Measurements from ENCODE around the gene LCORL.

The LCORL gene

DNA sequence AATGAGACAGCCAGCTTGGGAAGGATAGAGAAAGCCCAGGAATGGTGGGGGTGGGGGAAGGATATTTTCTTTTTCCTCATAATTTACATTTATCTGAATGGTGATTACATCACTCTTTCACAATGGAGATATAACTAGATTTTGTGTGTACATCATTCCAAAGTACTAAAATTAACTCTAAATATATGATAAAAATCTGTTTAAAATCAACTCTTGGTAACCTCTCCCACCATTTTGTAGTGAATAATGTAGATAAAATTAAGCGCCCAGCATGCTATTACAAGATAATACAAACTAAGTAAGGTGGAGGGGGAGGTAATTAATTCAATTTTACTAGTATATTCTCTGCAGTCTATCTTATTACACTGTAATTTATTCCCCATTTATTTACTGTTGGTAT, 131.9 kb downstream of the LCORL start:
- Histone ChIP-seq H2BK15ac (ENCODE audit: low read length) (no peak overlapping the region), H3K18ac (ENCODE audit: low read length) (no peak overlapping the region), H3K36me3 (replicated peaks in 1 of 2; ENCODE audit: control insufficient read depth in 2 of 2, insufficient read depth in 2 of 2, low read length in 2 of 2) (peaks cover 0 to 39% of the 10 kb centered on the region in 2 donors), H4K91ac (ENCODE audit: low read depth, low read length, poor library complexity) (no peak overlapping the region), H3K9me3 (replicated peaks in 1 of 2; ENCODE audit: control insufficient read depth in 2 of 2, insufficient read depth in 1 of 2, low read depth in 1 of 2, low read length in 2 of 2) (no peaks in the 10 kb centered on the region), H3K14ac (ENCODE audit: low read length) (no peak overlapping the region), H2BK120ac (ENCODE audit: low read depth, low read length) (no peak overlapping the region), H2BK5ac (ENCODE audit: low read length) (no peak overlapping the region), H2AFZ (ENCODE audit: low read length) (no peak overlapping the region), H3K4ac (ENCODE audit: low read length) (no peak overlapping the region), H3K4me3 (ENCODE audit: low read length in 2 of 2) (no peak overlapping the region), H3K4me1 (ENCODE audit: control insufficient read depth in 2 of 2, insufficient read depth in 1 of 2, low read depth in 1 of 2, low read length in 2 of 2) (peaks cover 0 to 3% of the 10 kb centered on the region in 2 donors), H2AK5ac (ENCODE audit: low read depth, low read length) (no peak overlapping the region), H3K9ac (ENCODE audit: low read depth, low read length, poor library complexity) (no peak overlapping the region), H3K27ac (replicated peaks; ENCODE audit: low read length) (no peak overlapping the region), H2BK12ac (ENCODE audit: low read length) (no peak overlapping the region), H3K27me3 (ENCODE audit: control insufficient read depth in 3 of 3, insufficient read depth in 3 of 3, low read depth in 1 of 3, low read length in 3 of 3) (no peaks in the 10 kb centered on the region), H3K4me2 (ENCODE audit: insufficient read depth, low read length, poor library complexity, severe bottlenecking) (no peak overlapping the region), H4K8ac (ENCODE audit: low read depth, low read length) (no peak overlapping the region), H3K23ac (ENCODE audit: low read depth, low read length, poor library complexity) (no peak overlapping the region), H3K79me1 (ENCODE audit: low read depth, low read length) (no peaks in the 10 kb centered on the region)
- WGBS, 2 donors (ENCODE audit: extremely low coverage in 2 of 2, insufficient read length in 2 of 2, insufficient replicate concordance in 1 of 2), result no CpG with 5 or more reads among the region's 1 CpG
- no peak for DNase-seq (ENCODE audit: low spot score)

DNA sequence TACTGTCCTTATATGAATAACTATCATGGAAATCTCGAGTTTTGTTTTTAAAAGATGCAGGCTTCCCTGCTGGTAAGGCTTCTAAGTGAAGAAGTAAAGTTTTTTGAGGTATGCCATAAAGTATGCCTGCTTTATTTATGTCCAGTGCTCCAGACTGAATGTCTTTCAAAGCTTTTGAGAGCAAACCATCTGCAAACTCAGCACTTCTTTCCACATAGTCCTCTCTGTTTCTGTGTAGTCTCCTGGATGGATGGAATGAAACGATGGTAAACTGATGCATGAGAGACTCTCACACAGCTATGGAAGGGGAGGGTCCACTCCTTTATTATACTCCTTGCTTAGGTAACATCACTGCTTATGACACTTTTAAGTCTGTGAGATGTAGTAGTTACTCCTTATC, 137.0 kb downstream of the LCORL start:
- no peak for DNase-seq (ENCODE audit: low spot score)

DNA sequence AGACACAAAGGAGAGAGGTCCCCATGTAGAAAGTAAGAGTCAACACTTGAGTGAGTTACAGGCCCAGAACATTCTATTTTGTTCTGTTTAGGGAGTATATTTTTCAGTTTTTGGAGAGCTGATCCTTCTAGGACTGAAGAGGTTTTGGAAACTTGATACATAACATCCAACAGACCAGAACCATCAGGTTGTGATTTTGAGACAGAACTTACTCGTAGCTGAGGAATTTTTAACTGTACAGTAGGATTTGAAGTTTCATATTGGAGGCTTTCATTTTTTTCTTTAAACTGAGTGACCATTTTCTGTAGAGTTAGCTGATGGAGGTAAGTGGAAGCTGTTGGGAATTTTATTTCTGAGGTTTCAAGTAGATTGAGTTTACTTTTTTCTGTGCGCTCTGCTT, 137.5 kb downstream of the LCORL start:
- Histone ChIP-seq H3K4me2 (ENCODE audit: insufficient read depth, low read length, poor library complexity, severe bottlenecking) (no peak overlapping the region), H3K4me1 (ENCODE audit: control insufficient read depth in 2 of 2, insufficient read depth in 1 of 2, low read depth in 1 of 2, low read length in 2 of 2) (no peaks in the 10 kb centered on the region), H3K27me3 (ENCODE audit: control insufficient read depth in 3 of 3, insufficient read depth in 3 of 3, low read depth in 1 of 3, low read length in 3 of 3) (no peaks in the 10 kb centered on the region), H3K4me3 (ENCODE audit: low read length in 2 of 2) (no peak overlapping the region), H3K79me1 (ENCODE audit: low read depth, low read length) (no peaks in the 10 kb centered on the region), H4K8ac (ENCODE audit: low read depth, low read length) (no peak overlapping the region), H2BK5ac (ENCODE audit: low read length) (no peak overlapping the region), H4K91ac (ENCODE audit: low read depth, low read length, poor library complexity) (no peak overlapping the region), H3K36me3 (replicated peaks in 1 of 2; ENCODE audit: control insufficient read depth in 2 of 2, insufficient read depth in 2 of 2, low read length in 2 of 2) (peaks cover 4 to 56% of the 10 kb centered on the region in 2 donors), H3K4ac (ENCODE audit: low read length) (no peak overlapping the region), H3K23ac (ENCODE audit: low read depth, low read length, poor library complexity) (no peak overlapping the region), H3K14ac (ENCODE audit: low read length) (no peak overlapping the region), H2BK12ac (ENCODE audit: low read length) (no peak overlapping the region), H3K9ac (ENCODE audit: low read depth, low read length, poor library complexity) (no peak overlapping the region), H2BK15ac (ENCODE audit: low read length) (no peak overlapping the region), H2BK120ac (ENCODE audit: low read depth, low read length) (no peak overlapping the region), H2AFZ (ENCODE audit: low read length) (no peak overlapping the region), H3K9me3 (replicated peaks in 1 of 2; ENCODE audit: control insufficient read depth in 2 of 2, insufficient read depth in 1 of 2, low read depth in 1 of 2, low read length in 2 of 2) (no peaks in the 10 kb centered on the region), H2AK5ac (ENCODE audit: low read depth, low read length) (no peak overlapping the region), H3K18ac (ENCODE audit: low read length) (no peak overlapping the region), H3K27ac (replicated peaks; ENCODE audit: low read length) (no peak overlapping the region)
- DNase-seq (ENCODE audit: low spot score), result no peak
- WGBS, 2 donors (ENCODE audit: extremely low coverage in 2 of 2, insufficient read length in 2 of 2, insufficient replicate concordance in 1 of 2), result no CpG with 5 or more reads among the region's 2 CpGs

More for the DNA sequence above, 137.0 kb downstream of the LCORL start:
- H3K4me1 ChIP-seq (ENCODE audit: control insufficient read depth in 2 of 2, insufficient read depth in 1 of 2, low read depth in 1 of 2, low read length in 2 of 2), result peaks cover 0 to 2% of the 10 kb centered on the region in 2 donors
- H3K9ac ChIP-seq (ENCODE audit: low read depth, low read length, poor library complexity), result no peak overlapping the region
- H3K14ac ChIP-seq (ENCODE audit: low read length), result no peak overlapping the region
- H2BK12ac ChIP-seq (ENCODE audit: low read length), result no peak overlapping the region
- H3K4me2 ChIP-seq (ENCODE audit: insufficient read depth, low read length, poor library complexity, severe bottlenecking), result no peak overlapping the region
- no peaks in the 10 kb centered on the region for H3K27me3 ChIP-seq (ENCODE audit: control insufficient read depth in 3 of 3, insufficient read depth in 3 of 3, low read depth in 1 of 3, low read length in 3 of 3)
- no peak overlapping the region for H3K4me3 ChIP-seq (ENCODE audit: low read length in 2 of 2)
- no peaks in the 10 kb centered on the region for H3K79me1 ChIP-seq (ENCODE audit: low read depth, low read length)
- H3K9me3 ChIP-seq (replicated peaks in 1 of 2; ENCODE audit: control insufficient read depth in 2 of 2, insufficient read depth in 1 of 2, low read depth in 1 of 2, low read length in 2 of 2), result no peaks in the 10 kb centered on the region
- H3K36me3 ChIP-seq (replicated peaks in 1 of 2; ENCODE audit: control insufficient read depth in 2 of 2, insufficient read depth in 2 of 2, low read length in 2 of 2), result peaks cover 4 to 56% of the 10 kb centered on the region in 2 donors
- H3K18ac ChIP-seq (ENCODE audit: low read length), result no peak overlapping the region
- no peak overlapping the region for H4K8ac ChIP-seq (ENCODE audit: low read depth, low read length)
- WGBS, 2 donors (ENCODE audit: extremely low coverage in 2 of 2, insufficient read length in 2 of 2, insufficient replicate concordance in 1 of 2), result no CpG with 5 or more reads among the region's 2 CpGs
- H4K91ac ChIP-seq (ENCODE audit: low read depth, low read length, poor library complexity), result no peak overlapping the region
- H2BK15ac ChIP-seq (ENCODE audit: low read length), result no peak overlapping the region
- H3K23ac ChIP-seq (ENCODE audit: low read depth, low read length, poor library complexity), result no peak overlapping the region
- no peak overlapping the region for H2BK5ac ChIP-seq (ENCODE audit: low read length)
- H2AK5ac ChIP-seq (ENCODE audit: low read depth, low read length), result no peak overlapping the region
- H3K27ac ChIP-seq (replicated peaks; ENCODE audit: low read length), result no peak overlapping the region
- H2AFZ ChIP-seq (ENCODE audit: low read length), result no peak overlapping the region
- H3K4ac ChIP-seq (ENCODE audit: low read length), result no peak overlapping the region
- no peak overlapping the region for H2BK120ac ChIP-seq (ENCODE audit: low read depth, low read length)

DNA sequence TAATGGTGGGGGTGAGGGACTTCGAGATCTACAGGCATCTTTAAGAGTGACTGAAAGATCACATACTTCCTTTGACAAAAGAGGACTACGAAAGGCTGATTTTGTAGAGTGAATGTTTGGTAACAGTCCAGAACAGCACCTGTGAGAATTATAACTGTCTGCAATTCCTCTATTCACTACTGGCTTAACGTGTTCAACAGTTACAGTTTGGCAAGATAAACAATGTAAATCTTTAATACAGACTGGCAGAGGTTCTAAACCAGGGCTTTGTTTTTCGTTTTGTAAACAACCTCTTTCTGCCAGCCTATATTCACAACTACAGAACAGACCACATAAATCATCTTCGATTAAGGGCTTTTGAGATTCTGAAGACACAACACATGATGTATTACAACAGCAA, 143.9 kb downstream of the LCORL start:
- Histone ChIP-seq H3K4ac (ENCODE audit: low read length) (no peak overlapping the region), H3K27me3 (ENCODE audit: control insufficient read depth in 3 of 3, insufficient read depth in 3 of 3, low read depth in 1 of 3, low read length in 3 of 3) (no peaks in the 10 kb centered on the region), H3K18ac (ENCODE audit: low read length) (no peak overlapping the region), H4K91ac (ENCODE audit: low read depth, low read length, poor library complexity) (no peak overlapping the region), H3K79me1 (ENCODE audit: low read depth, low read length) (no peaks in the 10 kb centered on the region), H3K36me3 (replicated peaks in 1 of 2; ENCODE audit: control insufficient read depth in 2 of 2, insufficient read depth in 2 of 2, low read length in 2 of 2) (peaks cover 0 to 40% of the 10 kb centered on the region in 2 donors), H4K8ac (ENCODE audit: low read depth, low read length) (no peak overlapping the region), H2AFZ (ENCODE audit: low read length) (no peak overlapping the region), H2BK12ac (ENCODE audit: low read length) (no peak overlapping the region), H3K9me3 (replicated peaks in 1 of 2; ENCODE audit: control insufficient read depth in 2 of 2, insufficient read depth in 1 of 2, low read depth in 1 of 2, low read length in 2 of 2) (peaks cover 0 to 13% of the 10 kb centered on the region in 2 donors), H3K23ac (ENCODE audit: low read depth, low read length, poor library complexity) (no peak overlapping the region), H2BK120ac (ENCODE audit: low read depth, low read length) (no peak overlapping the region), H3K27ac (replicated peaks; ENCODE audit: low read length) (no peak overlapping the region), H2BK5ac (ENCODE audit: low read length) (no peak overlapping the region), H2AK5ac (ENCODE audit: low read depth, low read length) (no peak overlapping the region), H3K9ac (ENCODE audit: low read depth, low read length, poor library complexity) (no peak overlapping the region), H2BK15ac (ENCODE audit: low read length) (no peak overlapping the region), H3K14ac (ENCODE audit: low read length) (no peak overlapping the region), H3K4me3 (ENCODE audit: low read length in 2 of 2) (no peak overlapping the region), H3K4me1 (ENCODE audit: control insufficient read depth in 2 of 2, insufficient read depth in 1 of 2, low read depth in 1 of 2, low read length in 2 of 2) (no peaks in the 10 kb centered on the region), H3K4me2 (ENCODE audit: insufficient read depth, low read length, poor library complexity, severe bottlenecking) (no peak overlapping the region)
- DNase-seq (ENCODE audit: low spot score), result no peak
- no CpG with 5 or more reads among the region's 5 CpGs for WGBS, 2 donors (ENCODE audit: extremely low coverage in 2 of 2, insufficient read length in 2 of 2, insufficient replicate concordance in 1 of 2)
